ENCODE measurements around the gene ZNF324B.
"Not testable (repeated sequence)": the region's sequence is repeated elsewhere in the genome, so short reads cannot be mapped to it uniquely, and the experiment has no call there.

The ZNF324B gene

GRCh38 chr19:58479736-58480480, 28.5 kb downstream of the ZNF324B start:
- in situ Hi-C loops (cut with HindIII; ENCODE audit: low sequenced_read_pairs), result no loop called here

GRCh38 chr19:58480481-58480830, 29.0 kb downstream of the ZNF324B start:
- in situ Hi-C loops (cut with HindIII; ENCODE audit: low sequenced_read_pairs), result no loop called here

- in situ Hi-C loops (cut with HindIII; ENCODE audit: low sequenced_read_pairs), result no loop called here
Measured at GRCh38 chr19:58480831-58481230, 29.4 kb downstream of the ZNF324B start.

- in situ Hi-C loops (cut with HindIII; ENCODE audit: low sequenced_read_pairs), result no loop called here
Measured at GRCh38 chr19:58482372-58482771, 30.9 kb downstream of the ZNF324B start.

GRCh38 chr19:58483776-58484175, 32.4 kb downstream of the ZNF324B start:
- in situ Hi-C loops (cut with HindIII; ENCODE audit: low sequenced_read_pairs), result no loop called here

DNA sequence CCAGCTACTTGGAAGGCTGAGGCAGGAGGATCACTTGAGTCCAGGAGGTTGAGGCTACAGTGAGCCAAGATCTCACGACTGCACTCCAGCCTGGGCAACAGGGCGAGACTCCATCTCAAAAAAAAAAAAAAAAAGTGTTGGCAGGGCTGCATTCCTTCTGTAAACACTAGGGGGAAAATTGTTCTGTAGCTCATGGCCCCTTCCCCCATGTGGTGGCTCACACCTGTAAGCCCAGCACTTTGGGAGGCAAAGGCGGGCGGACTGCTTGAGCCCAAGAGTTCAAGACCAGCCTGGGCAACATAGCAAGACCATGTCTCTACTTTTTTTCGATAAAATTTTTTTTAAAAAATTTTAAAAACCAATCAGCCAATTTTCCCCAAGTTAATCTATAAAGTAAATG, 32.9 kb downstream of the ZNF324B start:
- in situ Hi-C loops (cut with HindIII; ENCODE audit: low sequenced_read_pairs), result not testable (repeated sequence)

- in situ Hi-C loops (cut with HindIII; ENCODE audit: low sequenced_read_pairs), result no loop called here
Measured at GRCh38 chr19:58491393-58491792, 40.0 kb downstream of the ZNF324B start.

DNA sequence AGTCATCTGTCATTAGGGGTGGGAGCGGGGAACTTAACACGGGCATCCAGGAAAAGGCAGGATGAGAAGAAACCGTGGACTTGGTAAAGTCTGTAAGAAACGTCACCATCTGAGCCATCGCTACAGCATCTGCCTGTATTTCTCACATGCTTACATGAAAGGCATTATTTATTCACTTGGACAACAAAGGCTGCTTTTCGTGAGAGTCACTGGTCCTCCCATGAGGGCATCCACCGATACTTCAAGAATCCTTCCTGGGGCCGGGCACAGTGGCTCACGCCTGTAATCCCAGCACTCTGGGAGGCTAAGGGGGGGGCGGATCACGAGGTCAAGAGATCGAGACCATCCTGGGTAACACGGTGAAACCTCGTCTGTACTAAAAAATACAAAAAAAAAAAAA, 40.8 kb downstream of the ZNF324B start:
- in situ Hi-C loops (cut with HindIII; ENCODE audit: low sequenced_read_pairs), result no loop called here

DNA sequence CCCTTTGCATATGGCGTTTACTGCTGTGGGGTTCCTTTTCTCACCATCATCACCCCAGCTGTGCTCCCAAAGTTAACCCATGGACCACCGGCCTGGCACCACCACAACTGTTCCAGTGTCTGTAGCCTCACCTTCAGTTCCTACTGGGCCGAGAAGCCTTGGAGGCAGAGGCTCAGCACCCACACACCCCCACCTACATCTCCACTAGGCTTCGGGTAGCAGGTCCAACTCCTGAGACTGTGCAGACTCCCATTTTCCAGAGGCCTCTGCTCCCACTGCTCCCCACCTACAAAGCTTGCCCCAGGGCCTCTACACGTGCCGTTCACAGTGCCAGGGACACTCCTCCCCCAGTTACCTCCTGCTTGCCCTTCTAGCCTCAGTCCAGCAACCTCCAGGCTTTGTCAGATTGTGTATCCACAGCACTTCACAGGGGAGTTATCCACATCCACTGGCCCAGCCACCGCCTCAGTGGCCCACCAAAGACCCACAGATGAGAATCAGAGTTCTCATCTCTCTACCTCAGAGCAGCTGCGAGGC, 46.3 kb downstream of the ZNF324B start:
- in situ Hi-C loops (cut with HindIII; ENCODE audit: low sequenced_read_pairs), result no loop called here

DNA sequence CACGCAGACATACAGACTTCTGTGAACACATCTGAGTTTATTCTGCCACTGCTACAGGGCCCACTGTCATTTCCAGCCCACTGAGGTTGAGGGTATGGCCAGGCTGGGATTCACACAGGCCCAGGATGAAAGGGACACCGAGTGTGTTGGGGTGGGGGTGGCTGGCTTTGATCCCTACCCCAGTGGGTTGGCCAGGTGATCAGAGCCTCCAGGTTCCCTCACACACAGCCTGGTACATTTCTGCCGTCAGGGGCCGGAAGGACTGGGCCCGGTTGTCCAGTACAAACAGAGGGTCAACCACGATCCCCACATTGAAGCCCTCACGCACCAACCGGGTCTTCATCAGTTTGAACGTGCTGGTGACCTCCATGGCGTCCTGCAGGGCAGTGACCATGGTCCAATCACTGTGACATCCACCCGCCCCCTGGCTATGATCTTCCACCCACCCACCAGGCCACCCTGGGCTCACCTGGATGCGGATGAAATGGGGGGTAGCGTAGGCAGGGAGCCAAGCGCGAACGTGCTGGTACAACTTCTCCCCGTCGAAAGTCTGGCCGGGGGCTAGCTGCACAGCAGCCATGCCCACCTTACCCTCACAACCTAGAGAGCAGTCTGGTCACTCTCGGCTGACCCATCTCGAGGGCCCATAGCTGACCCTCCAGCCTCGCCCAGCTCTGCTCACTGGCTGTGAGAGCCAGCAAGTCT, 47.0 kb downstream of the ZNF324B start:
- in situ Hi-C loops (cut with HindIII; ENCODE audit: low sequenced_read_pairs), result no loop called here

- in situ Hi-C loops (cut with HindIII; ENCODE audit: low sequenced_read_pairs), result no loop called here
Measured at GRCh38 chr19:58499021-58499927, 47.9 kb downstream of the ZNF324B start.

- in situ Hi-C loops (cut with HindIII; ENCODE audit: low sequenced_read_pairs), result no loop called here
Measured at GRCh38 chr19:58500242-58500641, 48.8 kb downstream of the ZNF324B start.

Measured in DLD1 (cell line).